ENCODE measurements around the gene ABCC8.
A peak's percentile ranks its signal among the peaks of the same experiment; 100 is the strongest.

GRCh38 chr11:17504330-17505107, 27.9 kb upstream of the ABCC8 start:
- TF ChIP-seq CTCF (IDR thresholded peaks at IDR 0.05 in 2 of 3, conservative IDR thresholded peaks at IDR 0.05 in 1 of 3; ENCODE audit: insufficient read depth in 2 of 3, low read depth in 1 of 3, low read length in 3 of 3) (peak; percentile 76 to 77 (median 76)), HCFC1 (IDR thresholded peaks at IDR 0.05; ENCODE audit: low read depth, low read length) (no peak), BACH1 (tag; IDR thresholded peaks at IDR 0.05) (no peak), ETV1 (tag; conservative IDR thresholded peaks at IDR 0.05; ENCODE audit: low read depth) (no peak)
